ENCODE results near the gene EDARADD. TPM values are rescaled to one million over a fixed set of nuclear protein-coding genes. Genes with fewer than 3 reads are reported as not detected.

EDARADD gene
- total RNA-seq, 2 experiments from 2014 or later: not detected

DNA sequence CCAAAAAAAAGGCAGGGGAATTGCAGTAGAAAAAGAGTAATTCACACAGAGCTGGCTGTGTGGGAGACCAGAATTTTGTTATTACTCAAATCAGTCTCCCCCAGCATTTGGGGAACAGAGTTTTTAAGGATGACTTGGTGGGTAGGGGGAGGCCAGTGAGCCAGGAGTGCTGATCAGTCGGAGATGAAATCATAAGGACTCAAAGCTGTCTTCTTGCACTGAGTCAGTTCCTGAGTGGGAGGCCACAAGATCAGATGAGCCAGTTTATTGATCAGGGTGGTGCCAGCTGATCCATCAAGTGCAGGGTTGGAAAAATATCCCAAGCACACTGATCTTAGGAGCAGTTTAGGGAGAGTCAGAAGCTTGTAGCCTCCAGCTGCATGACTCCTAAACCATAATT lies 23.7 kb upstream of the EDARADD start:
- DNase-seq (ENCODE audit: low spot score): no peak
- no peak overlapping the region for H3K4me3 ChIP-seq (ENCODE audit: low read depth, low read length, poor library complexity, severe bottlenecking)
- ChIA-PET POLR2A (no interaction called here), CTCF (ENCODE audit: unreplicated experiment) (no interaction called here)
- H3K36me3 ChIP-seq (ENCODE audit: insufficient read depth, low read length): no peaks in the 10 kb centered on the region
- intact Hi-C loops (cut with micrococcal nuclease; ENCODE audit: unreplicated experiment): no loop called here
- no peaks in the 10 kb centered on the region for H3K9me3 ChIP-seq (ENCODE audit: low read length)
- H4K20me1 ChIP-seq (ENCODE audit: insufficient read depth, low read length): no peaks in the 10 kb centered on the region
- H3K4me2 ChIP-seq (ENCODE audit: low read length): no peak overlapping the region
- no TSS peak for BruUV-seq (replicated peaks)
- H3K27ac ChIP-seq (ENCODE audit: low read depth, low read length, poor library complexity, severe bottlenecking): no peak overlapping the region
- no peaks in the 10 kb centered on the region for H3K79me2 ChIP-seq (ENCODE audit: insufficient read depth, low read depth, low read length)
- H2AFZ ChIP-seq (ENCODE audit: low read length): no peak overlapping the region
- H3K4me1 ChIP-seq (ENCODE audit: insufficient read depth, low read length, poor library complexity, severe bottlenecking): no peaks in the 10 kb centered on the region
- no peak for TF ChIP-seq EZH2phosphoT487 (IDR thresholded peaks at IDR 0.05; ENCODE audit: borderline replicate concordance, low read depth, low read length)
- TF ChIP-seq, protein P1, sequence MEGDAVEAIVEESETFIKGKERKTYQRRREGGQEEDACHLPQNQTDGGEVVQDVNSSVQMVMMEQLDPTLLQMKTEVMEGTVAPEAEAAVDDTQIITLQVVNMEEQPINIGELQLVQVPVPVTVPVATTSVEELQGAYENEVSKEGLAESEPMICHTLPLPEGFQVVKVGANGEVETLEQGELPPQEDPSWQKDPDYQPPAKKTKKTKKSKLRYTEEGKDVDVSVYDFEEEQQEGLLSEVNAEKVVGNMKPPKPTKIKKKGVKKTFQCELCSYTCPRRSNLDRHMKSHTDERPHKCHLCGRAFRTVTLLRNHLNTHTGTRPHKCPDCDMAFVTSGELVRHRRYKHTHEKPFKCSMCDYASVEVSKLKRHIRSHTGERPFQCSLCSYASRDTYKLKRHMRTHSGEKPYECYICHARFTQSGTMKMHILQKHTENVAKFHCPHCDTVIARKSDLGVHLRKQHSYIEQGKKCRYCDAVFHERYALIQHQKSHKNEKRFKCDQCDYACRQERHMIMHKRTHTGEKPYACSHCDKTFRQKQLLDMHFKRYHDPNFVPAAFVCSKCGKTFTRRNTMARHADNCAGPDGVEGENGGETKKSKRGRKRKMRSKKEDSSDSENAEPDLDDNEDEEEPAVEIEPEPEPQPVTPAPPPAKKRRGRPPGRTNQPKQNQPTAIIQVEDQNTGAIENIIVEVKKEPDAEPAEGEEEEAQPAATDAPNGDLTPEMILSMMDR (conservative IDR thresholded peaks at IDR 0.05; ENCODE audit: low read length): no peak
- H3K9me2 ChIP-seq (ENCODE audit: insufficient read depth, low read length): no peaks in the 10 kb centered on the region

DNA sequence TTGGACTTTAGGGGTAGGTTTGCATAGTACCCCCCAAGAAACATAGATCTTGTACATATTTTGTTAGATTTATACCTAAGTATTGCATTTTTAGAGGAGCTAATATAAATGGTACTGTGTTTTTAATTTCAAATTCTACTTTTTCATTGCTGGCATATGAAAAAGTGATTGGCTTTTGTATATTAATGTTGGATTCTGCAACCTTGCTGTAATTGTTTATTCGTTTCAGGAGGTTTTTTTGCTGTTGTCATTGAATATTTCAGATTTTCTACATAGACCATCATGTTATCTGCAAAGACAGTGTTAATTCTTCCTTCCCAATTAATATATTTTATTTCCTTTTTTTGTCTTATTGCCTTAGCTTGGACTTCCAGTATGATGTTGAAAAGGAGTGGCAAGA lies 23.0 kb upstream of the EDARADD start:
- Histone ChIP-seq H3K9me2 (ENCODE audit: insufficient read depth, low read length) (no peaks in the 10 kb centered on the region), H3K4me2 (ENCODE audit: low read length) (no peak overlapping the region), H3K27ac (ENCODE audit: low read depth, low read length, poor library complexity, severe bottlenecking) (no peak overlapping the region), H3K4me1 (ENCODE audit: insufficient read depth, low read length, poor library complexity, severe bottlenecking) (no peaks in the 10 kb centered on the region), H4K20me1 (ENCODE audit: insufficient read depth, low read length) (no peaks in the 10 kb centered on the region), H3K36me3 (ENCODE audit: insufficient read depth, low read length) (no peaks in the 10 kb centered on the region), H3K9me3 (ENCODE audit: low read length) (no peaks in the 10 kb centered on the region), H3K79me2 (ENCODE audit: insufficient read depth, low read depth, low read length) (no peaks in the 10 kb centered on the region), H3K4me3 (ENCODE audit: low read depth, low read length, poor library complexity, severe bottlenecking) (no peak overlapping the region), H2AFZ (ENCODE audit: low read length) (no peak overlapping the region)
- POLR2A ChIA-PET: interaction anchor here (0.6 to 0.7 kb wide), 2 partner anchors 447 to 723 kb away, joined by 3 read pairs; no protein-coding TSS in a partner anchor
- CTCF ChIA-PET (ENCODE audit: unreplicated experiment): no interaction called here
- no TSS peak for BruUV-seq (replicated peaks)
- intact Hi-C loops (cut with micrococcal nuclease; ENCODE audit: unreplicated experiment): no loop called here
- no peak for DNase-seq (ENCODE audit: low spot score)
- TF ChIP-seq EZH2phosphoT487 (IDR thresholded peaks at IDR 0.05; ENCODE audit: borderline replicate concordance, low read depth, low read length): no peak
- TF ChIP-seq, protein P1 (conservative IDR thresholded peaks at IDR 0.05; ENCODE audit: low read length): no peak

DNA sequence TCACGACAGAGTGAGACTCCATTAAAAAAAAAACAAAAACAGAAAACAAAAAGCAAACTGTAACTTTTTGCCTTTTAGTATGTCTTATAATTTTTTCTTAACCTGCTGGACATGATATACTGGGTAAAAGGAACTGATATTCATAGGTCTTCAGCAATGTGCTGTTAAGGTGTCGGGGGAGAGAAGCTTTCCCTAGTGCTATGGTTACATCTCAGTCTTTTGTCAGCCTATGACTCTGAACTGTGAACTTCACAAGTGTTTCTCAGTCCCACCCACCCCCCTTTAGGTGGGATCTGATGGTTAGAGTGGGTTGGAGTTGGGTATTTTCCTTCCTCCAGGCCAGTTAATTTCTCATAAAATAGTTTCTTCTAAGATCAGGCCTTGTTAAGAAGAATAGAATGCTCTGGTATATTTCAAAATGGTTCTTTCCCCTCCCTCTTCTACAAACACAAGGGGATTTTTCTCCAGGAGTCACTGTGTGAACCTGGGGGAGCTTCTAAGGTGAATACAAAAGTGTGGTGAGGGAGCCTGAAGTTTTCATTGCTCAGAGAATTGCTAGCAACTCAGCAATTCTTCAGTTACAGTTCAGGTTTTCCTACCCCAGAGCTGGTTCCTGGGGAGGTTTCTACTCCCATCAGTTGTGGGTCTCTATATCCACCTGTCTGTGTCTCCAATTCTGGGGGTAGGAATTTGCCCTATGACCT lies 16.1 kb upstream of the EDARADD start:
- CTCF ChIA-PET (ENCODE audit: unreplicated experiment): no interaction called here

More for the DNA sequence above, 16.1 kb upstream of the EDARADD start:
- Histone ChIP-seq H2AFZ (ENCODE audit: low read length) (no peak overlapping the region), H3K27ac (ENCODE audit: low read depth, low read length, poor library complexity, severe bottlenecking) (no peak overlapping the region), H3K4me3 (ENCODE audit: low read depth, low read length, poor library complexity, severe bottlenecking) (no peak overlapping the region), H3K9me2 (ENCODE audit: insufficient read depth, low read length) (no peaks in the 10 kb centered on the region), H3K36me3 (ENCODE audit: insufficient read depth, low read length) (no peaks in the 10 kb centered on the region), H3K4me2 (ENCODE audit: low read length) (no peak overlapping the region), H4K20me1 (ENCODE audit: insufficient read depth, low read length) (no peaks in the 10 kb centered on the region), H3K4me1 (ENCODE audit: insufficient read depth, low read length, poor library complexity, severe bottlenecking) (no peaks in the 10 kb centered on the region), H3K79me2 (ENCODE audit: insufficient read depth, low read depth, low read length) (no peaks in the 10 kb centered on the region), H3K9me3 (ENCODE audit: low read length) (no peaks in the 10 kb centered on the region)
- POLR2A ChIA-PET: no interaction called here
- DNase-seq (ENCODE audit: low spot score): no peak
- intact Hi-C loops (cut with micrococcal nuclease; ENCODE audit: unreplicated experiment): no loop called here
- no TSS peak for BruUV-seq (replicated peaks)
- TF ChIP-seq EZH2phosphoT487 (IDR thresholded peaks at IDR 0.05; ENCODE audit: borderline replicate concordance, low read depth, low read length): no peak
- TF ChIP-seq, protein P1 (conservative IDR thresholded peaks at IDR 0.05; ENCODE audit: low read length): no peak
